Neuron (in vitro differentiated cells): ENCODE measurements around the gene TMEM11.

ENCODE experiments used
- H2AFZ ChIP-seq: one replicate; pipeline ENCODE4 v1.6.1; 2013; ENCODE audit warnings: low read depth, mild to moderate bottlenecking, inconsistent platforms, low read length, moderate library complexity
- H3K27me3 ChIP-seq: one replicate; pipeline ENCODE4 v1.6.1; 2013; ENCODE audit warnings: low read length; ENCODE audit not compliant: insufficient read depth
- H3K36me3 ChIP-seq: one replicate; pipeline ENCODE4 v1.6.1; 2013; ENCODE audit warnings: low read length; ENCODE audit not compliant: insufficient read depth
- H3K4me1 ChIP-seq: one replicate; pipeline ENCODE4 v1.6.1; 2013; ENCODE audit warnings: low read length; ENCODE audit not compliant: insufficient read depth
- H3K4me3 ChIP-seq: 2 replicates; pipeline ENCODE4 v1.5.1; 2013; ENCODE audit warnings: mild to moderate bottlenecking, low read length, moderate library complexity
- H3K9me3 ChIP-seq: one replicate; pipeline ENCODE4 v1.6.1; 2013; ENCODE audit warnings: low read length

Gene TMEM11

GRCh38 chr17:21248500-21248899 lies 34.5 kb upstream of the TMEM11 start:
- Histone ChIP-seq H3K27me3 (no peaks in the 10 kb centered on the region), H3K4me3 (no peak overlapping the region), H3K4me1 (no peaks in the 10 kb centered on the region), H3K36me3 (no peaks in the 10 kb centered on the region), H2AFZ (no peak overlapping the region), H3K9me3 (no peaks in the 10 kb centered on the region)

GRCh38 chr17:21247552-21248258 lies 33.7 kb upstream of the TMEM11 start:
- no peaks in the 10 kb centered on the region for H3K4me1 ChIP-seq
- peaks cover 2% of the 10 kb centered on the region for H3K36me3 ChIP-seq
- H3K27me3 ChIP-seq: no peaks in the 10 kb centered on the region
- H2AFZ ChIP-seq: no peak overlapping the region
- no peak overlapping the region for H3K4me3 ChIP-seq
- H3K9me3 ChIP-seq: no peaks in the 10 kb centered on the region

- no peaks in the 10 kb centered on the region for H3K4me1 ChIP-seq
- H3K27me3 ChIP-seq: no peaks in the 10 kb centered on the region
Measured at GRCh38 chr17:21246698-21247097, 32.7 kb upstream of the TMEM11 start.

GRCh38 chr17:21245639-21246084 lies 31.7 kb upstream of the TMEM11 start:
- Histone ChIP-seq H3K36me3 (peaks cover 5% of the 10 kb centered on the region), H3K9me3 (no peaks in the 10 kb centered on the region), H3K27me3 (no peaks in the 10 kb centered on the region), H2AFZ (no peak overlapping the region), H3K4me1 (no peaks in the 10 kb centered on the region), H3K4me3 (no peak overlapping the region)

More at GRCh38 chr17:21246698-21247097, 32.7 kb upstream of the TMEM11 start:
- H3K36me3 ChIP-seq: peaks cover 5% of the 10 kb centered on the region
- H3K9me3 ChIP-seq: no peaks in the 10 kb centered on the region
- no peak overlapping the region for H2AFZ ChIP-seq
- H3K4me3 ChIP-seq: no peak overlapping the region

- H3K36me3 ChIP-seq: peaks cover 5% of the 10 kb centered on the region
- no peaks in the 10 kb centered on the region for H3K27me3 ChIP-seq
- no peak overlapping the region for H2AFZ ChIP-seq
- no peak overlapping the region for H3K4me3 ChIP-seq
- H3K4me1 ChIP-seq: no peaks in the 10 kb centered on the region
- H3K9me3 ChIP-seq: no peaks in the 10 kb centered on the region
Measured at GRCh38 chr17:21243516-21244303, 29.7 kb upstream of the TMEM11 start.

GRCh38 chr17:21242780-21243515 lies 29.0 kb upstream of the TMEM11 start:
- H3K4me1 ChIP-seq: no peaks in the 10 kb centered on the region
- H3K4me3 ChIP-seq: no peak overlapping the region
- no peaks in the 10 kb centered on the region for H3K27me3 ChIP-seq
- H3K9me3 ChIP-seq: no peaks in the 10 kb centered on the region
- H2AFZ ChIP-seq: no peak overlapping the region
- H3K36me3 ChIP-seq: peaks cover 5% of the 10 kb centered on the region

GRCh38 chr17:21242026-21242697 lies 28.2 kb upstream of the TMEM11 start:
- no peak overlapping the region for H2AFZ ChIP-seq
- no peaks in the 10 kb centered on the region for H3K4me1 ChIP-seq
- H3K9me3 ChIP-seq: no peaks in the 10 kb centered on the region
- H3K36me3 ChIP-seq: peaks cover 5% of the 10 kb centered on the region
- H3K4me3 ChIP-seq: no peak overlapping the region
- H3K27me3 ChIP-seq: no peaks in the 10 kb centered on the region

- Histone ChIP-seq H2AFZ (no peak overlapping the region), H3K4me3 (no peak overlapping the region), H3K9me3 (no peaks in the 10 kb centered on the region), H3K27me3 (no peaks in the 10 kb centered on the region), H3K36me3 (peaks cover 5% of the 10 kb centered on the region), H3K4me1 (no peaks in the 10 kb centered on the region)
Measured at GRCh38 chr17:21241564-21241963, 27.6 kb upstream of the TMEM11 start.

- H3K36me3 ChIP-seq: peaks cover 5% of the 10 kb centered on the region
- no peaks in the 10 kb centered on the region for H3K9me3 ChIP-seq
- H3K27me3 ChIP-seq: no peaks in the 10 kb centered on the region
- no peak overlapping the region for H3K4me3 ChIP-seq
- H2AFZ ChIP-seq: no peak overlapping the region
- H3K4me1 ChIP-seq: no peaks in the 10 kb centered on the region
Measured at GRCh38 chr17:21240369-21241055, 26.6 kb upstream of the TMEM11 start.

- Histone ChIP-seq H3K36me3 (peaks cover 5% of the 10 kb centered on the region), H3K27me3 (no peaks in the 10 kb centered on the region), H3K4me3 (no peak overlapping the region), H2AFZ (no peak overlapping the region), H3K9me3 (no peaks in the 10 kb centered on the region), H3K4me1 (no peaks in the 10 kb centered on the region)
Measured at GRCh38 chr17:21239680-21240368, 25.9 kb upstream of the TMEM11 start.

- no peak overlapping the region for H2AFZ ChIP-seq
- no peaks in the 10 kb centered on the region for H3K27me3 ChIP-seq
Measured at GRCh38 chr17:21235921-21236320, 22.0 kb upstream of the TMEM11 start.

More at GRCh38 chr17:21235921-21236320, 22.0 kb upstream of the TMEM11 start:
- Histone ChIP-seq H3K9me3 (no peaks in the 10 kb centered on the region), H3K36me3 (no peaks in the 10 kb centered on the region), H3K4me3 (no peak overlapping the region), H3K4me1 (no peaks in the 10 kb centered on the region)
